ENCODE data around the gene COL9A3.

The COL9A3 gene

DNA sequence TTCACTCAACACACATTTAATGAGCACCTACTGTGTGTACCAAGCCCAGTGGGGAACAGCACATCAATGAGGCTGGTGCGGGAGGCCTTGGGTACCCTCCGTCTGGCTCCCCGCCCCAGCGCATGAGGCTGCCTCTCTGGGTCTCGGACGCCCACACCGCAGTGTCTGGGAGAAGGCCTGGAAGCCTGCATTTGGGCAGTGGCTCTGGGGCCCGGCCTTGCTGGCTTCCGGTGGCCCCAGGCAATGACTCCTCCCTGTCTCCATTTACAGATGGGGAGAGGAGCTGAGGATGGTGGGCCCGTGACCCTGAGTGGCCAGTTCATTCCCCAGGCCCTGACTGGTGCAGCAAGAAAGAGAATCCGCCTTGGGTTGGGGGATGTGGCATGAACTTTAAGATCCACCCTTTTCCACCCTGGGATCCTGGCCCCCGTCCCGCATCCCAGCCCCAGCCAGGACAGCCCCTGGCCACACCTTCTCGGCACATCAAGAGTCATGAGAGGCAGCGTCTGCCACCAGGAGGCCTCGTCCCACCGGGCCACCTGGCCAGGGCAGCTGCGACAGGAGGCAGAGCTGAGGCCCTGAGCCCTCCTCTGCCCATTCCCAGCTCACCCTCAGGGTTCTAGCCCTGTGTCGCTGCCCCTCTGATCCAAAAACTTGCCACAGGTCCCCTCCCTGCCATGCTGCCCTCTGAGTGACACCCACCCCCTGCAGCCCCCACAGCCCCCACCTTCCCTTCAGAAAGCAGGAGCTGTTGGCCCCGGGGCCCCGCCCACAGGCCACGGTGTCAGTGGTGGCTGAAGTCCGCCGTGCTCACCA, 38.0 kb upstream of the COL9A3 start:
- DNase-seq: no peak

DNA sequence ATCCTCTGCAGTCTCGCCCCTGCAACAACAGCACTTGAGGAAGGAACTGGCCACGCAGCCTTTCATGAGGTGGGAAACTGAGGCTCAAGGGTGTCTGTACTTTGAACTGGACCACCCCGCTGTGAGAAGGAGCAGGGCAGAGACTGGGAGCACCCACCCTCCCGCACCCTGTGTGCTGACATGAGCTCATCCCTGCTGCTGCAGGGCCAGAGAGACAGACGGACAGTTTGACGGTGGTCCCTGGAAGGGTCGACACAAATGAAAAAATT, 37.5 kb upstream of the COL9A3 start:
- no peak for DNase-seq

DNA sequence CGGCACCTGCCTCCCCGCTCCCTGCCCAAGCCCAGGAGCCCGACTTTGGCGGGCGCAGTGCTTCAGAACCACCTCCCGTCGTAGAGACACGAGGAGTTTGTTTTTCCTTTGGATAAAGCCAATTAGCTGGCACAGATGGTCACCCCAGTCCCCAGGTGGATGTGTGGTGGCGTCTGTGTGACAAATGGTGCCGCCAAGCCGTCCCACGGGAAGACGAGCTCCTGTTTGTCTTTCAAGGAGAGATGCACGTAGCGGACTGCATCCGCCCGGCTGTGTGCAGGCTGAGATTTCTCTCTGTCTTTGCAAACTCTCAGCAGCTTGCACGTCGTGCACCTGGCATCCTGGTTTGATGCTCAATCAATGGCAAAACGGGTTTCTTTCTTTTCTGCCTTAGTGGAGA, 36.6 kb upstream of the COL9A3 start:
- DNase-seq: no peak

DNA sequence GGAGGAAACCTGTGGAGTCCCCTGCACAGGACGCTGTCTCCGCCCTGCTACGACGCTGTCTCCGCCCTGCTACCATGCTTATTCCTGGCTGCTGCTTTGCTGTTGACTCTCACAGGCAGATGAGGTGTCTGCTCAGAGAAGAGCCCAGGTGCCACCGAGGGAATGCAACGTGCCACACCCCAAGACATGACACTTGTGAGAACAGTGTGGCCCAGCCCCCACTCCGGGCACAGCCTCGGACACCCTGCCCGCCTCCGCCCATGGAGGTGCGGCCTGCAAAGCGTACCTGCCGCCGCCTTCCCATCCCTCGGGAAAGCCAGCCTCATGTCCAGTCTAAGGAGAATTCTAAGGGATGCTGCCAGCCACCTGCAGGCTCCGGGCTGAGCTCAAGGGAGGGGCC, 36.2 kb upstream of the COL9A3 start:
- DNase-seq: no peak

DNA sequence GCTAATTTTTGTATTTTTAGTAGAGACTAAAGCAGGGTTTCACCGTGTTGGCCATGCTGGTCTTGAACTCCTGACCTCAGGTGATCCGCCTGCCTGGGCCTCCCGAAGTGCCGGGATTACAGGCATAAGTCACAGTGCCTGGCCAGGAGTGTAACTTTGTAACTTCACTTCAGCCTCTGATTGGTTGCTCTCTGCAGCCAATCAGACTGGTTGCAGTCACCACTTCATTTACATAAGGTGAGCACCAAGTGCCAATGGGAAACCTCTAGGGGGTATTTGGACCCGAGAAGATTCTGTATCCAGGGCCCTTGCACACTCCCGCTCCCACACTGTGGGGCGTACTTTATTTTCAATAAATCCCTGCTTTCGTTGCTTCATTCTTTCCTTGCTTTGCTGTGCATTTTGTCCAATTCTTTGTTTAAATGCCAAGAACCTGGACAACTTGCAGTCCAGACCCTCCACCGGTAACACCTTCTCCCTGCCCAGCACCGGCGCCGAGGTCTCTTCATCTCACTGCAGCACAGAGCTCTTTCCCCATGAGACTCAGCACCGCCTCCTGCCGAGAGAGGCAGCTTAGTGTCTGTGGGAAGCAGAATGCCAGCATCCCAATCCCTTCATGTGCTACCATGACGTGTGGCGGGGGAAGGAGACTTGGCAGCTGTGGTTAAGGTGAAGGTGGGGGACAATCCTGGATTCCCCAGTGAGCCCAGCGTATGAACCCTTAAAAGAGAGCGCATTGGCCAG, 34.5 kb upstream of the COL9A3 start:
- DNase-seq: no peak

DNA sequence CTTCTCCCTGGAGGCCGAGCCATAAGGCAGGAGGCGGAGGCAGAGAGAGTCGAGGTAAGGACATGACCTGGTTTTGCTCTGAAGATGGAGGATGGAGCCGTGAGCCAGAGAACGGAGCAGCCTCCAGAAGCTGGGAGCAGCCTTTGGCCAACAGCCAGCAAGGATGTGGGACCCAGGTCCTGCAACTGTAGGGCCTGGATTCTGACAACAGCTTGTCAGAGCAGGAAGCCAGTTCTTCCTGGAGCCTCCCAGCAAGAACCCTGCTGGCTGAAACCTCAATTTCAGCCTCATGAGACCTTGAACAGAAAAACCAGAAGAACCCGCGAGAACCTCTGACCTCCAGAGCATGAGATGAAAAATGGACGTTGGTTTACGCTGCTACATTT, 34.0 kb upstream of the COL9A3 start:
- DNase-seq: no peak

DNA sequence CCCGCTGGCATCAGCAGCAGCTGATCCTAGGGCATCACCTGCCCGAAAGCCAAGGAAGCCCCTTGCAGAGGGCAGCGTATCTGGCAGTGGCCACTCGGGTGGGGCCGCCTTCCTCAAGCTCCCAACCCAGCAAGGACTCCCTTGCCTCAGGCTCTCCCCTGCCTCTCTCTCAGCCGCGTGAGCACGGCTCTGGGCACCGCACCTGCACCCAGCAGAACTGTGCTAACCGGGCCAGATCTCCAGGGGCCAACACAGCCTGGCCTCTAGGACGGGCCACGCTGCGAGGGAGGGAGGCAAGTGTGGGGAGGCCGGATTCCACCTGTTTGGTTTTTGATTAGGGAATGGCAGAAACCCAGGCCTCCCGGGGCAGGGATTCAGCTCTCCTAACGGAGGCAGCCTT, 32.4 kb upstream of the COL9A3 start:
- no peak for DNase-seq

DNA sequence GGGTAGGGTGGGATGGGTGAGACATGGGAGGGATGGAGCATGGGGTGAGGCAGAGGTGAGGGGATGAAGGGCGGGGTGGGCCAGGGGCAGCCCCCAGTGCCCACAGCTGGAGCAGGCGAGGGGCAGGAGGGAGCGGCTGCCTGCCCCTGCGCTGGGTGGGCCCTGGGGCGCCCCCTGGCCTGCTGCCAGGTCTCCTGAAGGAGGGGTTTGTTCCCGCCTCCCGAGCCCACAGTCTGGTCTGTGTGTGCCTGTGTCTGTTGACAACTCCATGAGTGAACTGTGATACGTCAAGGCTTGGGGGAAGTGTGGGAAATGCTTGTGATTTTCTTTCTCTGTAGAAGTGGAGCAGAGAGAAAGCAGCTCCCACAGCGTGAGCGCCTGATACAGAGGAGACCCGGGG, 31.5 kb upstream of the COL9A3 start:
- DNase-seq: no peak

DNA sequence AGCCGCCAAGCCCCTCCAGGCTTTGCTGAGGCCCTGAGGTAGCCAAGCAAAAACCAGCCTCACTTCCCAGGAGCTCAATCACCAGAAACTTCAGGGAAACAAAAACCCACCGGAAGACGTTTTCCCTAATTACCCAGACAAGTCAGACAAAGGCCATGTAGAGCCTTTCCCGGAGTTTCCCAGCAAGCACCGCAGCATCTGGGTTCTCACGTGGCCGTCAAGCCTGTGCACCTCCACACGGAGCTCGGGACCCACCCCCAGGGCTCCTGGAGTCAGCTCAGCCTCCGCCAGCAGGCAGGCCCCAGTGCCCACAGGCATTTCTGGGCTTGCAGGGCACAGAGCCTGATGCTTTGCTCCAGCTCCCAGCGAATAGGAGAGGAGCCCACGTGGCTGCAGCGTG, 30.7 kb upstream of the COL9A3 start:
- no peak for DNase-seq

DNA sequence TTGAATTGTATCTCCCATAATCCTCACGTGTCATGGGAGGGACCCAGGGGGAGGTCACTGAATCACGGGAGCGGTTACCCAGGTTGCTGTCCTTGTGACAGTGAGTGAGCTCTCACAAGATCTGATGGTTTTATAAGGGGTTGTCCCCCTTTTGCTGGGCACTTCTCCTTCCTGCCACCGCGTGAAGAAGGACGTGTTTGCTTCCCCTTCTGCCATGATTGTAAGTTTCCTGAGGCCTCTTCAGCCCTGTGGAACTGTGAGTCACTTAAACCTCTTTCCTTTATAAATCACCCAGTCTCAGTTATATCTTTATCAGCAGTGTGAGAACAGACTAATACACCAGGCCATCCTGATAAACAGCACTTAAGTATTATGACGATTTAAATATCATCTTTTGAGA, 29.5 kb upstream of the COL9A3 start:
- DNase-seq: no peak

DNA sequence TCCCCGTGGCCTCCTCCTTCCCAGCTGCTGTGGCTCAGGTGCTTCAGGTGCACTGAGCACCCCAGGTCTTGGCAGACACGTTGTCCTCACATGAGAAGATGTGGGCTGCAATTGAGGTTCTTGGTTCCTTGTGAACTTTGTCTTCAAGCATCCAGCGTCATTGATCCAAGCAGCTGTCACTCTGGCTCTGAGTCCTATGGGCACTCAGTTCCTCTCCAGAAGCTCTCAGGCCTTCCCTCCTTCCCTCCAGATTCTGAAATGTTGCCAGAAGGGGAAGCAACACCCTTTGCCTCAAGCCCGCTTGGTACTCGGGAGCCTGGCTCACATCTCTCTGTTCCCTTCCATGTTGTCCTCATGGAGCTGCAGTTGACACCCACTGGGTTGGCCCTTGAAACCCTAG, 29.0 kb upstream of the COL9A3 start:
- no peak for DNase-seq

DNA sequence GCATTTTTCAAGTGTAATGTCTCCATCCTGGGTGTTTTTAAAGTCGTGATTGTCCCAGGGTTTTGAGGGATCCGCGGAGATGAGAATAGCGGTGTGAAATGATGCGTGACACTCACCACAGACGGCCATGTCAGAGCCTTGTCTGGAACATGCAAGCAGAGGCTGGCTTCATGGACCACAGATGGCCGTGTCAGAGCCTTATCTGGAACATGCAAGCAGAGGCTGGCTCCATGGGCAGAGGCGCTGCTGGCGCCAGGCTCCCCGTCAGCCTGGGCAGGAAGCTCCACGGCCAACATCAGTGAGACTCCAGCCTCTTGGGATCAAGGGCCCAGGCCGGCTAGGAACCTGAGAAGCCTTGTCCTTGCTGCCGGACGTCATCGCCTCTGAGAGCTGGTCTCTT, 28.2 kb upstream of the COL9A3 start:
- no peak for DNase-seq

DNA sequence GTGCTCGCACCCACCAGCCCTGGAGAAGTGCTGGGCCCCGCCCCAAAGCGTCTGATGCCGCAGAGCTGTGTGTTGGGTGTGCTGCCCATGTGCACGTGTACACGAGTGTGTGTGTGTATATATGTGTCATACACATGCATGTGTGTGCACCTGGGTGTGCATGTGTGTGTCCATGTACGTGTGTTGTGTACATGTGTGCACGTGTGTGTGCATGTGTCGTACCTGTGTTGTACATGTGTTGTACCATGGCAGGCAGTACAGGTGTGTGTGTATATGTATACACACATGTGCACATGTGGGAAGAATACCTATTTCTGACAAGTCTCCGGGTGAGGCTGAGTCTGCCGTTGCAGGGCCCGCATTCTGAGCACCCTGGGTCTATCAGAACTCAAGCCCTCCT, 26.8 kb upstream of the COL9A3 start:
- no peak for DNase-seq

DNA sequence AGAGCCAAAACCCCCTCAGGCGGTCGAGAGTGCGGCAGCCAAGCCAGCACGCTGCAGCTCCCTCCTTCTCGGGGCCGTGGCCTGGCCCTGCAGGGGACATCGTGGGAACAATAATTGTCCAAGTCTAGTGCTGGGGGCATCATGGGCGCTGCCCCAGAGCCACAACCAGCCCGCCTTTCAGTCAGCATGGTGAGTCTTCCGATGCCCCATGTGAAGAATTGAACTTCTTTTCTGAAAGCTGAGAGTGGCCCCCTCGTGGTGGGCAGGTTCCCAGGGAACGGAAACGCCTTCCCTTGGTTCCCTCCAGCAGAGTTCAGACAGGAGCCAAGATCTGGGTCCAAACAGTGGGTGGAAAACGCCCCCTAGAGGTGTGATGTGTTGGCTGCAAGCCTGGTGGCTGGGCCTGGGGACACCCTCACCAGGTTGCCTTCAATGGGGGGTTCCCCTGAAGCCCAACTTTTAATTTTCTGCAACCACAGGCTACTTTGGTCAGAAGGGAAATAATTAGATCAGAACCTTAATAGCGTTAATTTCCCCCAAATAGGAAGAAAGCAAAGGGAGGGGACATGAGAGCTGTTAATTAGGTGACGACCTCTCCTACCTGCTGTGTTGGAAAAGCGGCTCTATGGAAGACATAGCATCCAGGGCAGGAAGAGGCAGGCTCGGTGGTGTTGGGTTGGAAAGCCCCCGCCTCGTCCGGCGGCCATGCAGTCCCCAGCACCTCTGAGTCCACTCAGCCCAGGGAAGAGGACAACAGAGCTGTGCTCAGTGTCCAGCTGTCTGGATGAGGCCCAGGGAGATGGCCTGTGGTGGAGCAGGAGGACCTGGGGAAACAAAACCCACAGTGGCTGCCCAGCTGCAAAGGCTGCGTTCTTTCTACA, 25.3 kb upstream of the COL9A3 start:
- peak; percentile 61 to 67 for DNase-seq

DNA sequence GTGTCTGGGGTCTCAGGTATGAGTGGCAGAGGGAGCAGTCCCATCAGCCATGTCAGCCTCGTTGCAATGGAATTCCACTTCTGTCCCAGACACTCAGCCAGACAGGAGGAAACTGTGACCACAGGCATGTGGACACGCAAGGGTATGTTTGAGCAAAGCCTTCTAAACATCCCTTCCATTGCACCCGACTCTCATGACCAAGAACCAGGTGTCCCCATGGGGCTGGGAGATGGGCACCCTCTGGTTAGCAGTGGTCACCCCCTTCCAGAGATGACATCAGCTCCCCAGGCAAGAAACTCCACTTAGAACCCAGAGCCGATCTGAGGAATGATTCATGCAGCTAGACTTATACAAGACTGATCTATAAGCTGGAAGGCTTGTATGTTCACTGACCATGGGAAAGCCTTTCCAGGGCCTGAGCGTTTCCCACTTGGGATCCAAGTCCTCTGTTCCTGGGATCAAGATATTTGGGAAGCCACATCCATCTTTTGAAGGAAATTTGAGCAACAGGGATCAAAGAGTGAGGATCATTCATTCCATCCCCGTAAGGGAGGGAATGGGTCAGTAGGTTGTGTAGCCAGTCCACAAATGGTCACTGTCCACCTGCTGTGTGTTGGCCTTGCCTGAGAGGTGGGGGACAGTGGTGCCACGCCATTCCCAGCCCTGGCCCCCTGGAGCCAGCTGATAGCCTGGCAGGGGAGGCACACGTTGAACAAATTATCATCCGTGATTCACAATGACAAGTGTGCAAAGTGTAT, 24.5 kb upstream of the COL9A3 start:
- DNase-seq: no peak

DNA sequence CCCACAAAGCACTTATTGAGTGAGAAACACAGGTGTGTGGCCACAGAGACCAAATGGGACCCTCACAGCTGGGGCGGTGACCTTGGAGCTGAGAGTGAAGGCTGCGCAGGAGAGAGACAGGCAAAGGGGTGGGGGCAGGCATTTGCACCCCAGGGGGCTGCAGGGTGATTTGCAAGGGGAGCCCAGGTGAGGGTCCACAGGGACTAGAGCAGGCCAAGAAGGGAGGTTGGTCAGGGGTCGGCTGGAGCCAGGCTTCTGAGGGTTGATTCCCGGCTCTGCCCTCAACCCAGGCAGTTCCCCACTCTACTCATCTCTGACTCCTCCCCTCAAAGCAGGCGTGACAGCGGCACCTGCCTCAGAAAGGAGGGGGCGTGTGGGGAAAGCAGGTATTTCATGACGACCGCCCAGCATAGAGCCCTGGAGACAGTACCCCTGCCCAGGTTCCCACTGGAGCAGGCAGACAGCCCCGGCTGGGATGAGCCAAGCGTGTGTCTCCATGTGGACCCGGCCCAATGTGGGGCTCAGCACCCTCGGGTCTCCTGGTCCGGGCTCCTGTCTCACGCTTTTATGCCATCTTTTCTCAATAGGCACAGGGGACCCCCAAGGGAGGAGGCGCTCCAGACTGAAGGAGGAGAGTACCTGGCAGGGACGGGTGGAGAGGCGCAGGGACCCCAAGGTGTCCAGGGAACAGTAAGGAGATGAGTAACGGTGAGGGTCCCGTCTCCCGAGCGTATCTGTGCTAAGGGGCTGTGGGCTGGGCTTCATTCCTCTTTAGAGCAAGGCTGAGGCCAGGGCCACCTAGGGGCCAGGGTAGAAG, 23.7 kb upstream of the COL9A3 start:
- DNase-seq: peak in 1 of 2 experiments; percentile 25

DNA sequence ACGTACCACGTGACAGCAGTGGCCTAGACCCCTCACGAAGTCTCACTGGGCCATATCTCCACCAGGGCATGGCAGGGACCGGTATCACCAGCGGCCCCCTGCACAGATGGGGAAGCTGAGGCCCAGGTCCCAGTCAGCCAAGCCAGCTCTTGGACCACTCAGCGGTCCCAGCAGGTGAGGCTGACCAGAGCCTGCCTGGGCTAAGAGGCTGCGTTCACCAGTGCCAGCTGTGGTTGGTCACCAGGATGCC, 23.2 kb upstream of the COL9A3 start:
- DNase-seq: no peak

DNA sequence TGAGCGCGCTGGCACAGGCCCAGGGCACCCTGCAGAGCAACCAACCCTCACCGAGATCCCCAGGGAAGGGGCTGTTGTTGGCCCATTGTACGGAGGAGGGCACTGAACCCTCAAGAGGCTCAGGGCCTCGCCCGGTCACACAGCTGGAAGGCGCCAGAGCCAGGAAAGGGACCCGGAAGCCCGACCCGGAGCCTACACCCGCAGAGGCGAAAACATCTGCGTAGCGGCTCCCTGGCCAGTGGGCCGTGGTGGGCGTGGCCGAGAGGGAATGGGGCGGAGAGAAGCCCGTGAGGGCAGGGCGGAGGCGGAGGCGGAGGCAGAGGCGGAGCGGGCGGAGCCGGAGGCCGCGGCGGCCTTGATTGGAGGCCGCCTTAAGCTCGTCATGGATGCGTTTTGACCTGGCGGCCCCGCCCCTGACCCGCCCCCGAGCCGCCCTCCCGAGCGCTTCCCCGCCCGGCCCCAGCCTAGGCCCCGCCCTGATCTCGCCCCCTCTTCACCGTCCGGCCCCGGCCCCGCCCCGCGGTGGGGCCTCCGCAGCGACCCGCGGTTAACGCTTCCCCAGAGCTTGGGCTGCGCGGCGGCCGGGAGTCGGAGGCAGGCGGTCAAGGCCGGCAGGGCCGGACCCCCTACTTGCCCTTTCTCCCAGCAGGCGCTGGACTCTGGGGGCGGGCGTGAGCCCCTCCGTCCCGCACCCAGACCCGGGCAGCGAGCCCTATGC, 22.7 kb upstream of the COL9A3 start:
- DNase-seq: peak; percentile 86 to 90

DNA sequence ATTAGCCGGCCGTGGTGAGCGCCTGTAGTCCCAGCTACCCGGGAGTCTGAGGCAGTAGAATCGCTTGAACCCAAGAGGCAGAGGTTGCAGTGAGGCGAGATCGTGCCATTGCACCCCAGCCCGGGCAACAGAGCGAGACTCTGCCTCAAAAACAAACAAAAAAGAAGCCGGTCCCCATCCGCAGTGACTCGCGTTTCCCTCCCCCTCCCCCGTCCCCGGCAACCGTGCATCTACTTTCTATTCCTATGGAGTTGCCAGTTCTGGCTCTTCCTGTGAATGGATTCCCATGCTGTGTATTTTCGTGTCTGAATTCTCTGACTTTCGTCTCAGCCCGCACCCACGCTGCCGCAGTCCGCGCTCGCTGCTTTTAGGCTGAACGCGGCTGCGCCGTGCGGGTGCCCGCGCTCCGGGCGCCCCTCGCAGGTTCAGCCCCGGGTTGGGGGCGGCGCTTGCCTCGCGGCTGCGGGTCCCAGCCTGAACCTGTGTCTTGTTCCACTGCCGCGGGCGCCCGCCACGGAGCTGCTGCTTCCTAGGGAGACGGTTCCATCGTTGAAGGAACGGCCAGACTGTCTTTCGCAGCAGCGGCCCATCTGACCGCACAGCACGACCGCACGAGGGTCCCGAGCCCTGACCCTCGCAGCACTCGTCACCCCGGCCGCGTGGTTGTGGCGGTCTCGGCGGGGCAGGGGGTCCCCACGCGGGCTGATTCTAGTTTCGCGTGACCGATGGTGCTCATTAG, 21.7 kb upstream of the COL9A3 start:
- DNase-seq: peak; percentile 67 to 75

DNA sequence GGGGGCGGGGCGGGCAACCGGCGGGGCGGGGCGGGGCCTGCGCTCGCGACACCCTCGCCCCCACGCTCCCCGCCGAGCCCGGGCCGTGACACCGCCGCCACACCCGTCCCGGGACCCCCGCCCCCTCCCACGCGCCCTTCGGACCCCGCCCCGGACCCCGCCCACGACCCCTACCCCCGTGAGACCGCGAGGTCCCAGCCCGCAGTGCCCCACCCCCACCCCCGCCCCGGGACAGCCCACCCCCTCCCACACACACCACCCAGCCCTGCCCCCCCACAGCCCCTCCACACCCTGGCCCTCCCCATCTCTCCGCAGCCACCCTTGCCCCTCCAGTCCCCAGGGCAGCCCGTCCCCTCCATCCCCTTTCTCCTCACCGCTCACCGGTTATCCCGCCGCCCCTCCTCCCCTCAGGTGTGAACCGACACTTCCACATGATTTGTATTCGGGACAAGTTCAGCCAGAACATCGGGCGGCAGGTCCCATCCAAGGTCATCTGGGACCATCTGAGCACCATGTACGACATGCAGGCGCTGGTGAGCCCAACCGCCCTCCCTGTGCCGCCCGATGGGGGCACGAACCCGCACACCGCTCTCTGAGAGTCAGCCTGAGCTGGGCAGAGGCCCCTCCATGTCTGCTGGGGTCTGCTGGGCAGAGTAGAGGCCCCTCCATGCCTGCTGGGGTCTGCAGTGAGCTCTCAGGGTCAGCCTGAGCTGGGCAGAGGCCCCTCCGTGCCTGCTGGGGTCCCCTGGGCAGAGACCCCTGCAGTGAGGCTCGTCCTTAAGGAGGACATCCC, 20.0 kb upstream of the COL9A3 start:
- no peak for DNase-seq

Data from stimulated activated CD4-positive, alpha-beta T cell treated with anti-CD3 and anti-CD28 coated beads, Interleukin-4, amount 100 ng/mL, for 4 hours (primary cell).